Activated naive CD8-positive, alpha-beta T cell treated with anti-CD3 and anti-CD28 coated beads, Interleukin-2, amount 50 U/mL, for 24 hours (primary cell): ENCODE measurements around the gene AFF1.
A peak's percentile ranks its signal among the peaks of the same experiment; 100 is the strongest.

Source experiments
- ATAC-seq: fragments of 150-1000 bp; cut with Tn5 transposase; one replicate; pipeline ENCODE4 v1.10.0; 2021
- DNase-seq: peaks from one replicate; pipeline ENCODE4 v3.0.0; 2021
- H3K27ac Mint-ChIP-seq: one replicate; pipeline ENCODE4 v1.8.0; 2021; ENCODE audit warnings: mild to moderate bottlenecking, mixed read lengths
- H3K27me3 Mint-ChIP-seq: one replicate; pipeline ENCODE4 v1.8.0; 2021; ENCODE audit warnings: mixed read lengths
- H3K36me3 Mint-ChIP-seq: one replicate; pipeline ENCODE4 v1.8.0; 2021; ENCODE audit warnings: low read depth, mixed read lengths
- H3K4me1 Mint-ChIP-seq: one replicate; pipeline ENCODE4 v1.8.0; 2021; ENCODE audit warnings: mixed read lengths
- H3K4me3 Mint-ChIP-seq: one replicate; pipeline ENCODE4 v1.8.0; 2021; ENCODE audit warnings: mild to moderate bottlenecking, moderate library complexity, mixed read lengths
- H3K9me3 Mint-ChIP-seq: one replicate; pipeline ENCODE4 v1.8.0; 2021; ENCODE audit warnings: mixed read lengths

The AFF1 gene

DNA sequence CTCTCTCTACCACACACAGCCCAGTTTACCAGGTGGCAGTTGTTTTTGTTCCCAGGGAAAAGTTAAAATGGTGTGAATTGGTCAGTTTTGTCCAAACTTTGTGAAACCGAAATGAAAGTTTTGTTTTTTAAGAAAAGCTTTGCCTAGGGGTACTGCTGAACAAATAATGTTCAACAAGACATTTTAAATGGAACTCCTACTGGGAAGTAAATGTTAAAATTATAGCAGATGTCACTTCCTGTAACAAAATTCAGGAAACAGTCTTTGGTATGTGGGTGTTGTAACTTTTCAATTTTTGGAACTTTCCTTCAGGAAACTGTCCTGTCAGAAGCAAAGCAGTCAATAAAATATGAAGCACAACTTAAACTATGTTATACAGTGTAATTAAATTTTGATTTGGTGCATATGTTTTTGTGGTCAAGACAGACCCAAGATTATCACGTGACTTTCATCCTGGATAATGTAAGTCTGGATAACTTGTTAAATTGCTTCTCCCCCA is 79.5 kb downstream of the AFF1 start:
- ATAC-seq (no peak), DNase-seq (no peak)
- Mint-ChIP-seq H3K27me3 (no peaks in the 10 kb centered on the region), H3K4me1 (peaks cover 96% of the 10 kb centered on the region), H3K27ac (peak overlapping the region; percentile 12), H3K4me3 (no peak overlapping the region), H3K9me3 (no peaks in the 10 kb centered on the region), H3K36me3 (no peaks in the 10 kb centered on the region)

DNA sequence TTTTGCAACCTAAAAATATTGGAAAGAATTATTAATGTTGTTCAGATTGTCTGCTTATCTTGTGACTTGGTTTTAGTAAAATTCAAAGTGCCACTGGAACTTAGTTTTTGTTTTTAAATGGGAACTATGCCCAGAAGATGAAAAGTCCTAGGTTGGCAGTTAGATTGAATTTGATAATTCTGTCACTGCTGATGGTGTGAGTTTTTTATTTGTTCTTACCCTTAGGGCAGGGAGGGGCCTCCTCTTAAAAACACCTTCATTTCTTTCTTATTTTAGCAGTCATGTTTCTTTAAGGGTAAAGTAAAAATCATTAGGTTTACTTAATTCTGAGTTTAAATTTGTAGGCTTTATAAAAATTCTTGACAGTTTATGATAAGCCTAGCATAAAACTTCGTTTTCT is 80.6 kb downstream of the AFF1 start:
- peak overlapping the region; percentile 13 for H3K27ac Mint-ChIP-seq

DNA sequence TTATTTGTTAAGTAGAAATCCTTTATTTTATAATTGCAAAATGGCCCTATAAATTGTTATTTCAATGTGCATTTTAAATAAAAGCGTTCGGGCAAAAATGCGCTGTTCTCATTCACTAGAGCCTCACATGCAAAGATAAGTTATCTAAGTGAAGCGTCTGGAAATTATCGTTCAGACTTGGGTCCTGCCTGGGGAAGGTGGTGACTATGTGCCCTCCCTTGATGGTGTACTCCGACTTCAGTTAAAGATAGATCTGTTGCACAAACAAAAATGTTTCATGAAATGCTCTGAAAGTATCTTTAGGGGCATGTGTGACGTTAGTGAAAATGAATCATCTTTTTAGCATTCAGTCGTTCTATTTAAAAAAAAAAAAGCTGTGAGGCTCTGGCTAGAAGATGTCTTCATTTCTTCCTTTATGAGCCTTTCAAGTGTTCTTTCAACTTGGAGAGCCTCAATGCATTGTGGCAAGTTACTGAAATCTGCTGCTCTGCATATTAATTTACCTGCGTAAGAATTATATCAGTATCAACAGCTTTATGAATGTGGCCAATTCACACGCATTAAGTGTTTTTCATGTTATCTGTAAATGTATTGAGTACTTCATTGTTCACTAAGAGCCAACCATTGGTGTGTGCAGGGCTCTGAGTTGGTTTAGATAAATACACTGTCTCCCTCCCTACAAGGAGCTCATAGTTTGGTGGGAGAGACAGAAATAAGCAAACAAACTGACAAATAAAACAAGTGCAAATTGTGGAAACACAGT is 83.0 kb downstream of the AFF1 start:
- H3K27ac Mint-ChIP-seq = peak overlapping the region; percentile 82
- peak; percentile 94 for ATAC-seq
- no peak for DNase-seq
- H3K4me1 Mint-ChIP-seq = peaks cover 91% of the 10 kb centered on the region
- H3K36me3 Mint-ChIP-seq = peaks cover 3% of the 10 kb centered on the region
- H3K27me3 Mint-ChIP-seq = no peaks in the 10 kb centered on the region
- no peaks in the 10 kb centered on the region for H3K9me3 Mint-ChIP-seq
- H3K4me3 Mint-ChIP-seq = peak overlapping the region; percentile 1

More for the DNA sequence above, 80.6 kb downstream of the AFF1 start:
- no peaks in the 10 kb centered on the region for H3K27me3 Mint-ChIP-seq
- H3K36me3 Mint-ChIP-seq = peaks cover 3% of the 10 kb centered on the region
- ATAC-seq (no peak), DNase-seq (no peak)
- peaks cover 96% of the 10 kb centered on the region for H3K4me1 Mint-ChIP-seq
- H3K9me3 Mint-ChIP-seq = no peaks in the 10 kb centered on the region
- H3K4me3 Mint-ChIP-seq = no peak overlapping the region

DNA sequence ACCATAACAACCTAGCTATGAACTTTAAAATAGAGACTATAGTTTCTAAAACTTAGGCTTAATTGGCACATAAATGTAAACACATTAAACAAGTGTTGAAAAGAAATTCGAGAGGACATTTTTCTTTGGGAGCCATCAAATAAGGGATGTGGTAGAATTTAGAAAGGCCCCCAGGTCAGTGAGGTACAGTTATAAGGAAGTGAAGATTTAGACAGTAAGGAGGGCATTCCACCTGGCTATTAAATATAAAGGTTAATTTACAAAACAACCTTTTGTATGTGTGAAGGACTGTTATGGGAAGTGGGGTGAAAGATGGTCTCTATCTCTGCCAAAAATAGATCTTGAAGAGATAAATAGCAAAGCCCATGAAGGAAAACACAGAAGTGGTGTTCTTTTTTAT is 83.9 kb downstream of the AFF1 start:
- peak overlapping the region; percentile 63 for H3K27ac Mint-ChIP-seq
- H3K4me1 Mint-ChIP-seq = peaks cover 84% of the 10 kb centered on the region
- ATAC-seq (no peak), DNase-seq (no peak)
- no peaks in the 10 kb centered on the region for H3K9me3 Mint-ChIP-seq
- peaks cover 3% of the 10 kb centered on the region for H3K36me3 Mint-ChIP-seq
- no peaks in the 10 kb centered on the region for H3K27me3 Mint-ChIP-seq
- H3K4me3 Mint-ChIP-seq = no peak overlapping the region

DNA sequence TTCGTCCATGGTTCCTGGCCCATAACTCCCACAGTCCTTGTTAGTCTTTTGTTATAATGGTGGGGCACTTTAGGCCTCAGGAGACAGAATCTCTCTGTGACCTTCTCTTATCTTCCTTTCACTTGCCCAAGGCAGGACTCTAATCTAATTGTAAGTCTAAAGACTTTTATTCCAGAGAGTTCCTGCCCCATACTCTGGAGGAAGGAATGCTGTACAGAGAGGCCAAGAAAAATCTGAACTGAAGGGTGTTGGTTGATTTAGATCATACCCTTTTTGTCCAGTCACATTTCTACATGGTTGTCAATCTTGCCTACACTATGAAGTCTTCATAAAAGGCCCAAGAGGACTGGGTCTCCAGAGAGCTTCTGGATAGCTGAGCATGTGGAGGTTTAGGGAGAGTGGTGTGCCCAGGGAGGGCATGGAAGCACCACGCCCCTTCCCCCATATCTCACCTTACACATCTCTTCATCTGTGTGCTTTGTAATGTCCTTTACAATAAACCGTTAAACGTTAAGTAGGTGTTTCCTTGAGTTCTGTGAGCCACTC is 84.5 kb downstream of the AFF1 start:
- ATAC-seq (no peak), DNase-seq (no peak)
- Mint-ChIP-seq H3K27me3 (no peaks in the 10 kb centered on the region), H3K27ac (peak overlapping the region; percentile 63), H3K36me3 (peaks cover 6% of the 10 kb centered on the region), H3K4me3 (no peak overlapping the region), H3K4me1 (peaks cover 84% of the 10 kb centered on the region), H3K9me3 (no peaks in the 10 kb centered on the region)

GRCh38 chr4:87019898-87020297 is 85.1 kb downstream of the AFF1 start:
- Mint-ChIP-seq H3K27ac (peak overlapping the region; percentile 63), H3K9me3 (no peaks in the 10 kb centered on the region), H3K36me3 (peaks cover 6% of the 10 kb centered on the region), H3K4me3 (no peak overlapping the region), H3K27me3 (no peaks in the 10 kb centered on the region), H3K4me1 (peaks cover 80% of the 10 kb centered on the region)
- DNase-seq (no peak), ATAC-seq (no peak)

DNA sequence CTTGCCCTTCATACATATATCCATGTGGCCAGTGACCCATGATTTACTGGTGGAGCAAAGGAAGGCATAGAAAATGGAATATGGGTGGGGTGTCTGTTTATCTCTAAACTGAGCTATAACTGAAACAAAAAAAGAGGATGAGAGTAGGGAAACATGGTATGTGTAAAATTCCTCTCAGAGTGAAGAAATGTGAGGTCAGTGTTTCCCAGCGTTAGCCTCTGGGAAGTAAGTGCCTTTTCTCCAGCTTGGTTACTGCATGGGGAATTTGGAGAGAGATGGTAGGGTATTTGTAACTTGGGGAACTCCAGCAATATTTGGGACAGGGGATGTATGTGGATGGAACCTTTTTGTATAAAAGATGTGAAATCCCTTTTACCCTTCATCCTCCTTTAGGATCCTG is 89.4 kb downstream of the AFF1 start:
- DNase-seq = no peak
- H3K4me1 Mint-ChIP-seq = peaks cover 60% of the 10 kb centered on the region

GRCh38 chr4:87025023-87025613 is 90.3 kb downstream of the AFF1 start:
- ATAC-seq = no peak
- Mint-ChIP-seq H3K4me1 (peaks cover 60% of the 10 kb centered on the region), H3K27ac (no peak overlapping the region)

More for the DNA sequence above, 89.4 kb downstream of the AFF1 start:
- Mint-ChIP-seq H3K4me3 (no peak overlapping the region), H3K36me3 (peaks cover 6% of the 10 kb centered on the region), H3K27me3 (no peaks in the 10 kb centered on the region), H3K9me3 (no peaks in the 10 kb centered on the region), H3K27ac (no peak overlapping the region)
- ATAC-seq = no peak

DNA sequence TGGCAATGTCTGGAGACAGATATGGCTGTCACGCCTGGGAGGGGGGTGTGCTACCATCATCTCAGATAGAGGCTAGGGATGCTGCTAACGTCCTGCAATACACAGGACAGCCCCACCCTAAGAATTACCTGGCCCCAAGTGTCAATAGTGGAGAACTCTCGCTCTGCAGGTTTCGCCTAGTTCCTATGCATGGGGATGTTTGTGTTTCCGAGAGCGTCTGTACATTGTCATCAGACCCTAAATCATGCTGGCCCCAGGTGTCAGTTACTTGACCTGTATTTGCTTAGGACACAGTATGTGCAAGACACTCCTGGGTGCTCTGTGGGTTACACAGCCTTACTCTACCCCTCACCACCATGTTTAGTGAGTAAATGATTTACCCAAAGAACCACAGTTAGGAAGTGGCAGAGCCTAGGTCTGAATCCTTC is 90.8 kb downstream of the AFF1 start:
- Mint-ChIP-seq H3K9me3 (no peaks in the 10 kb centered on the region), H3K27me3 (no peaks in the 10 kb centered on the region), H3K27ac (no peak overlapping the region), H3K4me3 (no peak overlapping the region), H3K36me3 (peaks cover 3% of the 10 kb centered on the region), H3K4me1 (peaks cover 55% of the 10 kb centered on the region)
- no peak for DNase-seq
- ATAC-seq = no peak

More at GRCh38 chr4:87025023-87025613, 90.3 kb downstream of the AFF1 start:
- H3K27me3 Mint-ChIP-seq = no peaks in the 10 kb centered on the region
- H3K36me3 Mint-ChIP-seq = peaks cover 5% of the 10 kb centered on the region
- H3K9me3 Mint-ChIP-seq = no peaks in the 10 kb centered on the region
- H3K4me3 Mint-ChIP-seq = no peak overlapping the region
- no peak for DNase-seq

DNA sequence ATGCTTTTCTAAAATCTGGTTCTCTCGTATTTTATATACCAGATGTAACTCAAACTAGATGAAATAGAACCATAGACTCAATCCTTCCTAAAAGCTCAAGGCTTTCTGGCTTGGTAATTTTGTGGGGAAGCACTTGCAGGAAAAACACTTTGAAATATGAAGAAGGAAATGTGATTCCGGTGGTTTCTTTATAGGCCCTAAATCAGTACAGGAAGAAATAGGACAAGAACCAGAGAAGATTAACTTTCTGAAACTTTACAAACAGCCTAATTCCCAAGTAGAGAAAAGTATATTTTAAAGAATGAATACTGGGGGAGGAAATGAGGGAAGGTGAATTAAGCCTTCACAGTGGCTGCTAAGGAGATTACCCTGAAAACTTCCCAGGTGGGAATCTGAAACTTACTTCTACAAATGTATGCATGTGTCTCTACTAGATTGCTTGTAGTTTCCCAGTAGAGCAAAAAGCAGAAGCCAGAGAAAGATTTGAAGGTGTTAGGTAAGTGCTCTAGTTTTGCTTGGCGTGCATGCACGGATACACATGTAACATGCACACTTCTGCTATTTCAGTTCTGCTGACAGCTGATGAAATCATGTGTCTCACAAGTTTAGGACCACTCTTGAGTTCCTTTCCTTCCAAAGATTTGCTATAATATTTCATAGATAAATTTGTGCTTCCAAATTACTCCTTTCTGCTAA is 92.1 kb downstream of the AFF1 start:
- Mint-ChIP-seq H3K4me3 (no peak overlapping the region), H3K4me1 (peaks cover 46% of the 10 kb centered on the region), H3K9me3 (no peaks in the 10 kb centered on the region), H3K36me3 (peaks cover 3% of the 10 kb centered on the region), H3K27me3 (no peaks in the 10 kb centered on the region), H3K27ac (peak overlapping the region; percentile 42)
- ATAC-seq (no peak), DNase-seq (no peak)

GRCh38 chr4:87029356-87029755 is 94.5 kb downstream of the AFF1 start:
- no peak overlapping the region for H3K27ac Mint-ChIP-seq

GRCh38 chr4:87030124-87030523 is 95.3 kb downstream of the AFF1 start:
- Mint-ChIP-seq H3K4me1 (peaks cover 30% of the 10 kb centered on the region), H3K36me3 (no peaks in the 10 kb centered on the region), H3K4me3 (no peak overlapping the region), H3K27ac (no peak overlapping the region), H3K27me3 (no peaks in the 10 kb centered on the region), H3K9me3 (no peaks in the 10 kb centered on the region)
- DNase-seq (no peak), ATAC-seq (no peak)

More at GRCh38 chr4:87029356-87029755, 94.5 kb downstream of the AFF1 start:
- Mint-ChIP-seq H3K36me3 (no peaks in the 10 kb centered on the region), H3K9me3 (no peaks in the 10 kb centered on the region), H3K4me3 (no peak overlapping the region), H3K4me1 (peaks cover 34% of the 10 kb centered on the region), H3K27me3 (no peaks in the 10 kb centered on the region)
- no peak for DNase-seq
- no peak for ATAC-seq

- ATAC-seq (no peak), DNase-seq (no peak)
- Mint-ChIP-seq H3K4me1 (peaks cover 32% of the 10 kb centered on the region), H3K27me3 (no peaks in the 10 kb centered on the region), H3K36me3 (no peaks in the 10 kb centered on the region), H3K4me3 (no peak overlapping the region), H3K27ac (no peak overlapping the region), H3K9me3 (no peaks in the 10 kb centered on the region)
Observed at GRCh38 chr4:87030755-87031441, 96.1 kb downstream of the AFF1 start.

DNA sequence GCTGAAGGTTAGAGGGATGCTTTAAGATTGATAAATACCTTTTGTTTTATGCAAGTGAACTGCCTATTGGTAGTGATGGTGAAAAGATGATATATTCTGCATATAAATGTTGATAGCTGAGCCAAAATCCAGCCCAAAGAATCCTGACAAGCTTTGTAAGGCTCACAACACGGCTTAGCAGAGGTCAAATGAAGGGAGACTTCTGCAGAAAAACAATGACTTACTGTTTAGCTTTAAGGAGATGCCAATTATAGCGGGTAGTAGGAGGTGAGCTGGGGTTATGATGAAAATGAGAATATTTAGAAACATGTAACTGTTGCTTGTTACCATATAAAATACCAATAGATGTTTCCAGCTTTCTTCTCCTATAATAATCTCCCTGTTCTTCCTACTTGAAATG is 97.1 kb downstream of the AFF1 start:
- ATAC-seq (no peak), DNase-seq (no peak)
- H3K9me3 Mint-ChIP-seq = no peaks in the 10 kb centered on the region
- H3K36me3 Mint-ChIP-seq = no peaks in the 10 kb centered on the region
- peaks cover 33% of the 10 kb centered on the region for H3K4me1 Mint-ChIP-seq
- no peak overlapping the region for H3K4me3 Mint-ChIP-seq
- no peaks in the 10 kb centered on the region for H3K27me3 Mint-ChIP-seq
- H3K27ac Mint-ChIP-seq = no peak overlapping the region
